NCI-H526 treated with DMSO at 0.1 percent for 48 hours (cell line): ENCODE results near the gene SLC13A3.

ENCODE experiments used
- DNase-seq: peaks from one replicate; lab custom pipeline; 2025; lab: John Stamatoyannopoulos, UW

SLC13A3 gene

GRCh38 chr20:46555370-46555956 lies 95.8 kb downstream of the SLC13A3 start:
- DNase-seq: no peak

GRCh38 chr20:46554828-46555227 lies 96.4 kb downstream of the SLC13A3 start:
- no peak for DNase-seq

GRCh38 chr20:46553926-46554325 lies 97.3 kb downstream of the SLC13A3 start:
- no peak for DNase-seq

GRCh38 chr20:46552460-46553420 lies 98.5 kb downstream of the SLC13A3 start:
- DNase-seq: no peak

- DNase-seq: no peak
Measured at GRCh38 chr20:46551522-46552381, 99.5 kb downstream of the SLC13A3 start.

- no peak for DNase-seq
Measured at GRCh38 chr20:46550461-46550860, 100.8 kb downstream of the SLC13A3 start, which contains the start of gene OCSTAMP. TSS of gene OCSTAMP (minus strand) at chr20:46550654. CDS start at chr20:46550560, 94 bp downstream.

GRCh38 chr20:46549188-46549972 lies 101.9 kb downstream of the SLC13A3 start:
- no peak for DNase-seq

GRCh38 chr20:46548688-46549087 lies 102.6 kb downstream of the SLC13A3 start:
- no peak for DNase-seq

- no peak for DNase-seq
Measured at GRCh38 chr20:46547995-46548394, 103.3 kb downstream of the SLC13A3 start.

- no peak for DNase-seq
Measured at GRCh38 chr20:46546936-46547335, 104.3 kb downstream of the SLC13A3 start.

- no peak for DNase-seq
Measured at GRCh38 chr20:46546298-46546697, 105.0 kb downstream of the SLC13A3 start.

- no peak for DNase-seq
Measured at GRCh38 chr20:46545827-46546138, 105.5 kb downstream of the SLC13A3 start.

GRCh38 chr20:46545077-46545826 lies 106.0 kb downstream of the SLC13A3 start:
- no peak for DNase-seq

- DNase-seq: no peak
Measured at GRCh38 chr20:46544576-46544975, 106.7 kb downstream of the SLC13A3 start.

- DNase-seq: no peak
Measured at GRCh38 chr20:46543959-46544358, 107.3 kb downstream of the SLC13A3 start.

GRCh38 chr20:46543033-46543432 lies 108.2 kb downstream of the SLC13A3 start:
- DNase-seq: no peak

- DNase-seq: no peak
Measured at GRCh38 chr20:46541229-46541935, 109.9 kb downstream of the SLC13A3 start.

- DNase-seq: no peak
Measured at GRCh38 chr20:46539113-46539512, 112.1 kb downstream of the SLC13A3 start.

- no peak for DNase-seq
Measured at GRCh38 chr20:46530640-46531039, 120.6 kb downstream of the SLC13A3 start.

- no peak for DNase-seq
Measured at GRCh38 chr20:46523696-46524328, 127.4 kb downstream of the SLC13A3 start.
